ENCODE data around the gene PGAP3. TPM values are rescaled to one million over a fixed set of nuclear protein-coding genes. Genes with fewer than 3 reads are reported as not detected.

PGAP3 gene
- total RNA-seq, 1 experiment from 2014 or later = 29.0 TPM

DNA sequence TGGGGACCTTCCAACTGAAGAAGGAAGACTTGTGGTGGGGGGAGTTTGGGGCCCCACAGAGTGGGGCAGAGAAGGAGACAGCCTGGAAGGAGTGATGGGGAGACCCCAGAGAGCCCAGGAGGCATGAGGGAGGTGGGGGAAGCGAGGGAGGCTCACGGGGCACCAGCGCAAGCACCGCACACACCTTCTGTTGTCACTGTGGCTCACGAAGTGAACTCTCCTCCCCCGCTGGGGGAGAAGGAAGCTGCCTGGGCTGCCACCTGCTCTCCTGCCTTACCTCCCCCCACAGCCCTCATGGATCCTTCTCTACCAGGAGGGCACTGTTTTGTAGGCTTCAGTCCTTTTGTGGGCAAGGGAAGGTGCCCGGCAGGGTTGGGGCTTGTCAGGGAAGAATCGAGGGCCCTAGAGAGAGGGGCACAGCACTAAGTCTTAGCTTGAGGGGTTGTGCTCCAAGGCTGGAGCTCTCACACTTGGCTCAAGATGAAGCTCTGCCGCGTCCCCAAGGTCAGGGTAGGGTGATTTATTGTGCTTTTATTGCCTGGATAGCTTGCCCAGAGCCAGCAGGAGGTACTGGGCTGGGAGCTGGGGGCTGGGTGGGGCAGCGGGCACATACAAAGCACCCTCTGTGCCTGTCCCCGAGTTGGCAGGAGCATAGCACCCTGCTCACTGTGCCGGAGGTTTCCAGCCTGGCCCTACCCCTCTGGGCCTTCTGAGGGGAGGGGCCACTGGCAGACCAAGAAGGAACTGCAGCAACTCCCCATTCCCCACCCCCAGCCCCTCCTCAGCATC lies 55.5 kb downstream of the PGAP3 start:
- H2BK120ac ChIP-seq (ENCODE audit: low read depth, low read length, poor library complexity, severe bottlenecking) = no peak overlapping the region
- no peak overlapping the region for H4K8ac ChIP-seq (replicated peaks; ENCODE audit: insufficient read length, low read depth, low read length)
- TF ChIP-seq, protein P1, sequence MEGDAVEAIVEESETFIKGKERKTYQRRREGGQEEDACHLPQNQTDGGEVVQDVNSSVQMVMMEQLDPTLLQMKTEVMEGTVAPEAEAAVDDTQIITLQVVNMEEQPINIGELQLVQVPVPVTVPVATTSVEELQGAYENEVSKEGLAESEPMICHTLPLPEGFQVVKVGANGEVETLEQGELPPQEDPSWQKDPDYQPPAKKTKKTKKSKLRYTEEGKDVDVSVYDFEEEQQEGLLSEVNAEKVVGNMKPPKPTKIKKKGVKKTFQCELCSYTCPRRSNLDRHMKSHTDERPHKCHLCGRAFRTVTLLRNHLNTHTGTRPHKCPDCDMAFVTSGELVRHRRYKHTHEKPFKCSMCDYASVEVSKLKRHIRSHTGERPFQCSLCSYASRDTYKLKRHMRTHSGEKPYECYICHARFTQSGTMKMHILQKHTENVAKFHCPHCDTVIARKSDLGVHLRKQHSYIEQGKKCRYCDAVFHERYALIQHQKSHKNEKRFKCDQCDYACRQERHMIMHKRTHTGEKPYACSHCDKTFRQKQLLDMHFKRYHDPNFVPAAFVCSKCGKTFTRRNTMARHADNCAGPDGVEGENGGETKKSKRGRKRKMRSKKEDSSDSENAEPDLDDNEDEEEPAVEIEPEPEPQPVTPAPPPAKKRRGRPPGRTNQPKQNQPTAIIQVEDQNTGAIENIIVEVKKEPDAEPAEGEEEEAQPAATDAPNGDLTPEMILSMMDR (conservative IDR thresholded peaks at IDR 0.05) = no peak
- peaks cover 6% of the 10 kb centered on the region; the same call in 1 of the 2 replicates for H3K27me3 ChIP-seq (ENCODE audit: insufficient read depth, low read length)
- no peak overlapping the region for H2BK5ac ChIP-seq (ENCODE audit: insufficient read length, low read length)
- no peaks in the 10 kb centered on the region for H4K20me1 ChIP-seq (ENCODE audit: control insufficient read depth, insufficient read depth, insufficient read length)
- no peak overlapping the region for H3K56ac ChIP-seq (ENCODE audit: insufficient read length, low read depth, low read length)
- no peak overlapping the region for H4K91ac ChIP-seq (ENCODE audit: insufficient read length, low read depth, low read length)
- no peak overlapping the region for H3K4me2 ChIP-seq (ENCODE audit: insufficient read depth, insufficient read length, low read length)
- Mint-ChIP-seq H3K36me3 (ENCODE audit: insufficient read depth in 1 of 3, low read depth in 3 of 3) (no peaks in the 10 kb centered on the region), H3K9me3 (no peaks in the 10 kb centered on the region; a peak in 1 of 5 replicates), H3K4me1 (peaks cover 65 to 77% of the 10 kb centered on the region in 2 experiments), H3K27ac (peak overlapping the region in 2 of 3 experiments; percentile 38 to 66; a peak in 2 of 7 replicates), H3K27me3 (ENCODE audit: low read depth) (peaks cover 14% of the 10 kb centered on the region), H3K4me3 (peak overlapping the region in 1 of 2 experiments; percentile 59; a peak in 1 of 5 replicates)
- H2AK5ac ChIP-seq (ENCODE audit: insufficient read length, low read length) = no peak overlapping the region
- no peaks in the 10 kb centered on the region for H3K79me1 ChIP-seq (ENCODE audit: insufficient read depth, low read depth, low read length, poor library complexity, severe bottlenecking)
- no peak overlapping the region for H2BK20ac ChIP-seq (ENCODE audit: low read depth, low read length, poor library complexity, severe bottlenecking)
- no peak overlapping the region for H3T11ph ChIP-seq (ENCODE audit: low read length)
- no peak overlapping the region for H3K23ac ChIP-seq (ENCODE audit: insufficient read length, low read depth, low read length)
- H3K4ac ChIP-seq (ENCODE audit: low read depth, low read length) = no peak overlapping the region
- no peak overlapping the region for H3K27ac ChIP-seq (ENCODE audit: insufficient read length, low read depth, low read length)
- WGBS (ENCODE audit: extremely low coverage, insufficient read length, low lambda C conversion rate) = no CpG with 5 or more reads among the region's 13 CpGs
- H3K23me2 ChIP-seq (ENCODE audit: insufficient read length, low read depth, low read length, poor library complexity, severe bottlenecking) = peaks cover 6% of the 10 kb centered on the region
- H3K79me2 ChIP-seq (ENCODE audit: insufficient read depth, low read length) = no peaks in the 10 kb centered on the region
- no peak overlapping the region for H3K9ac ChIP-seq (ENCODE audit: extremely low read depth, insufficient read length, low read length)
- no peak overlapping the region for H2BK15ac ChIP-seq (ENCODE audit: low read depth, low read length)
- no peaks in the 10 kb centered on the region for H3K9me3 ChIP-seq (ENCODE audit: control insufficient read depth, low read depth, low read length)
- peak overlapping the region; percentile 11; the same call in 1 of the 2 replicates for H3K14ac ChIP-seq (ENCODE audit: insufficient read depth, low read length)
- no peak for DNase-seq
- no peak overlapping the region for H4K5ac ChIP-seq (ENCODE audit: insufficient read length, low read depth, low read length)
- no peak overlapping the region for H2AFZ ChIP-seq (ENCODE audit: low read length)
- H3K18ac ChIP-seq (ENCODE audit: insufficient read length, low read depth, low read length) = no peak overlapping the region
- H3K4me1 ChIP-seq (ENCODE audit: insufficient read depth, low read length) = peaks cover 27% of the 10 kb centered on the region; the same call in 1 of the 2 replicates
- no peak overlapping the region for H2BK12ac ChIP-seq (ENCODE audit: insufficient read length, low read depth, low read length)
